GM23338 (cell line): ENCODE results near the gene IL1A. TPM values are rescaled to one million over a fixed set of nuclear protein-coding genes. Genes with fewer than 3 reads are reported as not detected.

Experiments used
- ATAC-seq: fragments of 200-7000 bp; cut with Tn5 transposase; 3 replicates; pipeline ENCODE4 v1.9.1; 2020
- DNase-seq: peaks from one replicate; pipeline ENCODE4 v3.0.0-alpha.2; 2015; ENCODE audit warnings: low spot score
- H2AFZ ChIP-seq: fragments of 200-600 bp; sonication (generic); 2 replicates; pipeline ENCODE4 v1.8.0; 2016; ENCODE audit warnings: antibody characterized with exemption, mild to moderate bottlenecking, moderate library complexity
- H3F3A ChIP-seq: fragments of 200-600 bp; sonication (generic); replicated peaks from 2 replicates; pipeline ENCODE4 v1.8.0; 2017; ENCODE audit warnings: antibody characterized with exemption, mixed run types, low read depth
- H3K27ac ChIP-seq: fragments of 200-600 bp; sonication (generic); 2 replicates; pipeline ENCODE4 v1.6.1; 2016; ENCODE audit warnings: low read depth
- H3K27me3 ChIP-seq: fragments of 200-600 bp; sonication (generic); 2 replicates; pipeline ENCODE4 v1.8.0; 2016; ENCODE audit warnings: mild to moderate bottlenecking, mixed run types, moderate library complexity; ENCODE audit not compliant: insufficient read depth
- H3K36me3 ChIP-seq: fragments of 200-600 bp; sonication (generic); 2 replicates; pipeline ENCODE4 v1.8.0; 2016; ENCODE audit warnings: mild to moderate bottlenecking; ENCODE audit not compliant: insufficient read depth
- H3K4me1 ChIP-seq: fragments of 200-600 bp; sonication (generic); 2 replicates; pipeline ENCODE4 v1.8.0; 2016; ENCODE audit warnings: mild to moderate bottlenecking, moderate library complexity; ENCODE audit not compliant: insufficient read depth
- H3K4me2 ChIP-seq: fragments of 200-600 bp; sonication (generic); 2 replicates; pipeline ENCODE4 v1.7.1; 2017; ENCODE audit warnings: mixed run types
- H3K4me3 ChIP-seq: fragments of 200-600 bp; sonication (generic); 2 replicates; pipeline ENCODE4 v1.6.1; 2016; ENCODE audit warnings: mixed run types
- H3K79me2 ChIP-seq: fragments of 200-600 bp; sonication (generic); replicated peaks from 2 replicates; pipeline ENCODE4 v1.8.0; 2017; ENCODE audit warnings: mild to moderate bottlenecking; ENCODE audit not compliant: insufficient read depth
- H3K9me2 ChIP-seq: fragments of 200-600 bp; sonication (generic); 2 replicates; pipeline ENCODE4 v1.8.0; 2017; ENCODE audit not compliant: insufficient read depth
- H4K20me1 ChIP-seq: fragments of 200-600 bp; sonication (generic); replicated peaks from 2 replicates; pipeline ENCODE4 v1.8.0; 2017; ENCODE audit warnings: mild to moderate bottlenecking; ENCODE audit not compliant: insufficient read depth
- H3K27ac Mint-ChIP-seq: 2 replicates; pipeline ENCODE4 v1.8.0; 2020; ENCODE audit warnings: inconsistent platforms, mild to moderate bottlenecking, moderate library complexity, mixed read lengths
- H3K27me3 Mint-ChIP-seq: 3 replicates; pipeline ENCODE4 v1.8.0; 2022; ENCODE audit warnings: low read depth, mild to moderate bottlenecking, moderate library complexity, mixed read lengths, inconsistent platforms; ENCODE audit not compliant: insufficient read depth, poor library complexity
- H3K36me3 Mint-ChIP-seq: 3 replicates; pipeline ENCODE4 v1.8.0; 2021; ENCODE audit warnings: low read depth, mild to moderate bottlenecking, inconsistent platforms, moderate library complexity, mixed read lengths
- H3K4me1 Mint-ChIP-seq: 3 replicates; pipeline ENCODE4 v1.8.0; 2020; ENCODE audit warnings: mild to moderate bottlenecking, inconsistent platforms, mixed read lengths
- H3K4me3 Mint-ChIP-seq: 3 replicates; pipeline ENCODE4 v1.8.0; 2021; ENCODE audit warnings: moderate library complexity, mild to moderate bottlenecking, inconsistent platforms, mixed read lengths
- H3K9me3 Mint-ChIP-seq: 3 replicates; pipeline ENCODE4 v1.8.0; 2020; ENCODE audit warnings: moderate library complexity, mild to moderate bottlenecking, inconsistent platforms, mixed read lengths
- CREB1 ChIP-seq: fragments of 250-450 bp; sonication (Bioruptor Pico); IDR thresholded peaks from 2 replicates; pipeline ENCODE4 v1.5.0; 2020; ENCODE audit warnings: low read depth, mild to moderate bottlenecking, moderate library complexity
- EZH2 ChIP-seq: fragments of 200-600 bp; sonication (generic); IDR thresholded peaks from one replicate; pipeline ENCODE4 v1.8.0; 2017; ENCODE audit warnings: antibody characterized with exemption, mild to moderate bottlenecking, low read depth; ENCODE audit not compliant: unreplicated experiment
- EZH2phosphoT487 ChIP-seq: fragments of 200-600 bp; sonication (generic); IDR thresholded peaks from one replicate; pipeline ENCODE4 v1.8.1; 2018; ENCODE audit warnings: antibody characterized with exemption; ENCODE audit not compliant: unreplicated experiment
- JUNB ChIP-seq: IDR thresholded peaks from one replicate; pipeline ENCODE4 v1.6.1; 2016; ENCODE audit warnings: antibody characterized with exemption; ENCODE audit not compliant: unreplicated experiment
- NANOG ChIP-seq: IDR thresholded peaks from 2 replicates; pipeline ENCODE4 v1.6.1; 2016; ENCODE audit warnings: antibody characterized with exemption, borderline replicate concordance
- POLR2AphosphoS5 ChIP-seq: IDR thresholded peaks from 2 replicates; pipeline ENCODE4 v1.6.1; 2016; ENCODE audit warnings: antibody characterized with exemption, low read depth
- STAT1 ChIP-seq: IDR thresholded peaks from one replicate; pipeline ENCODE4 v1.6.1; 2016; ENCODE audit warnings: antibody characterized with exemption; ENCODE audit not compliant: unreplicated experiment
- ZNF114 ChIP-seq: fragments of 250-450 bp; sonication (Bioruptor Pico); IDR thresholded peaks from 2 replicates; pipeline ENCODE4 v1.5.0; 2020; ENCODE audit warnings: mild to moderate bottlenecking, moderate library complexity
- ZNF331 ChIP-seq: fragments of 250-450 bp; sonication (Bioruptor Pico); IDR thresholded peaks from 2 replicates; pipeline ENCODE4 v1.5.0; 2020; ENCODE audit warnings: low read depth, mild to moderate bottlenecking, moderate library complexity
- polyA plus RNA-seq: library from polyadenylated mRNA; unstranded; fragments of >200 nt; fragmentation: Nextera tagmentation; extraction: Ambion mirVana; gene quantifications from 2 replicates; pipeline ENCODE4 v1.2.1, GENCODE V29; 2016
- total RNA-seq: library from RNA; depleted of rRNA; stranded (reverse); fragments of >200 nt; shearing (Covaris generic); gene quantifications from 2 replicates; pipeline ENCODE4 v1.2.3, GENCODE V29; 2014
- TF ChIP-seq, protein P1 (sequence below), 2 experiments: fragments of 200-600 bp in 1 of 2; sonication (generic) in 1 of 2; conservative IDR thresholded peaks; 2 replicates each; pipeline versions ENCODE4 v1.5.1 to v1.6.1; 2016 to 2017; ENCODE audit warnings: antibody characterized with exemption in 2 of 2, low read depth in 2 of 2, mild to moderate bottlenecking in 2 of 2, moderate library complexity in 1 of 2
- TF ChIP-seq, protein P2 (sequence below): IDR thresholded peaks from 2 replicates; pipeline ENCODE4 v1.6.1; 2016; ENCODE audit warnings: antibody characterized with exemption

IL1A gene
- total and polyA plus RNA-seq, 2 experiments from 2014 or later: 0.65 to 0.73 TPM

DNA sequence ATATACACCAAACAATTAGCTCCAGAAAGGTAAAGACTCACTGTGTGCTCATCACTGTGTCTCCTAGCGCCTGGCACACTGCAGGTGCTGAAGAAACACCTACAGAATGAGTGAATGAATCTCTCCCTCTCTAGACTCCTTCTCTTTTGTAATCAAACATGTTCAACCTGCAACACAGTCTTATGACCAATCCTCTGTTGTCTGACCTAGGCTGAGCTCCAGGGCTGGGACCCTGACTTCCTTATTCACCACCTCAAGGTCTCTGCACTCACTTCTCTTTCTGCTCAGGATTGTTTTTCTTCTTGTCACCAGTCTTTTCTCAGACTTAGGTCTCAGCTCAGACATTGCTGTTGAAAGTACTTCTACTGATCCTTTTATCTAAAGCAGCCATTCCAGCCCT lies 29.7 kb downstream of the IL1A start:
- ATAC-seq: no peak
- H3K79me2 ChIP-seq: no peaks in the 10 kb centered on the region

GRCh38 chr2:112752667-112753066 lies 31.6 kb downstream of the IL1A start:
- Histone ChIP-seq H3K27ac (no peak overlapping the region), H3F3A (no peaks in the 10 kb centered on the region), H3K4me3 (no peak overlapping the region), H4K20me1 (0 out of 2 replicates have a peak, but pooled peaks cover 2% of the 10 kb centered on the region), H3K4me2 (no peak overlapping the region), H3K79me2 (no peaks in the 10 kb centered on the region; the same call in 1 of the 2 replicates), H2AFZ (no peak overlapping the region), H3K36me3 (peaks cover 38% of the 10 kb centered on the region), H3K27me3 (no peaks in the 10 kb centered on the region), H3K4me1 (no peaks in the 10 kb centered on the region), H3K9me2 (no peaks in the 10 kb centered on the region)
- Mint-ChIP-seq H3K9me3 (no peaks in the 10 kb centered on the region), H3K36me3 (peaks cover 44% of the 10 kb centered on the region), H3K4me1 (no peaks in the 10 kb centered on the region), H3K27ac (no peak overlapping the region), H3K4me3 (no peak overlapping the region), H3K27me3 (no peaks in the 10 kb centered on the region)
- no peak for DNase-seq
- no peak for ATAC-seq
- TF ChIP-seq NANOG (no peak), STAT1 (no peak), ZNF331 (CRISPR knock-in tag) (no peak), ZNF114 (CRISPR knock-in tag) (no peak), EZH2phosphoT487 (no peak), JUNB (no peak), POLR2AphosphoS5 (no peak), CREB1 (no peak)
- TF ChIP-seq, protein P1, sequence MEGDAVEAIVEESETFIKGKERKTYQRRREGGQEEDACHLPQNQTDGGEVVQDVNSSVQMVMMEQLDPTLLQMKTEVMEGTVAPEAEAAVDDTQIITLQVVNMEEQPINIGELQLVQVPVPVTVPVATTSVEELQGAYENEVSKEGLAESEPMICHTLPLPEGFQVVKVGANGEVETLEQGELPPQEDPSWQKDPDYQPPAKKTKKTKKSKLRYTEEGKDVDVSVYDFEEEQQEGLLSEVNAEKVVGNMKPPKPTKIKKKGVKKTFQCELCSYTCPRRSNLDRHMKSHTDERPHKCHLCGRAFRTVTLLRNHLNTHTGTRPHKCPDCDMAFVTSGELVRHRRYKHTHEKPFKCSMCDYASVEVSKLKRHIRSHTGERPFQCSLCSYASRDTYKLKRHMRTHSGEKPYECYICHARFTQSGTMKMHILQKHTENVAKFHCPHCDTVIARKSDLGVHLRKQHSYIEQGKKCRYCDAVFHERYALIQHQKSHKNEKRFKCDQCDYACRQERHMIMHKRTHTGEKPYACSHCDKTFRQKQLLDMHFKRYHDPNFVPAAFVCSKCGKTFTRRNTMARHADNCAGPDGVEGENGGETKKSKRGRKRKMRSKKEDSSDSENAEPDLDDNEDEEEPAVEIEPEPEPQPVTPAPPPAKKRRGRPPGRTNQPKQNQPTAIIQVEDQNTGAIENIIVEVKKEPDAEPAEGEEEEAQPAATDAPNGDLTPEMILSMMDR (conservative IDR thresholded peaks at IDR 0.05; ENCODE audit: low read depth in 2 of 2): no peak
- TF ChIP-seq, protein P2, sequence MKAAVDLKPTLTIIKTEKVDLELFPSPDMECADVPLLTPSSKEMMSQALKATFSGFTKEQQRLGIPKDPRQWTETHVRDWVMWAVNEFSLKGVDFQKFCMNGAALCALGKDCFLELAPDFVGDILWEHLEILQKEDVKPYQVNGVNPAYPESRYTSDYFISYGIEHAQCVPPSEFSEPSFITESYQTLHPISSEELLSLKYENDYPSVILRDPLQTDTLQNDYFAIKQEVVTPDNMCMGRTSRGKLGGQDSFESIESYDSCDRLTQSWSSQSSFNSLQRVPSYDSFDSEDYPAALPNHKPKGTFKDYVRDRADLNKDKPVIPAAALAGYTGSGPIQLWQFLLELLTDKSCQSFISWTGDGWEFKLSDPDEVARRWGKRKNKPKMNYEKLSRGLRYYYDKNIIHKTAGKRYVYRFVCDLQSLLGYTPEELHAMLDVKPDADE: no peak

More for the DNA sequence above, 29.7 kb downstream of the IL1A start:
- Histone ChIP-seq H2AFZ (no peak overlapping the region), H3K4me2 (no peak overlapping the region), H4K20me1 (no peaks in the 10 kb centered on the region), H3K27ac (no peak overlapping the region), H3K36me3 (peaks cover 38% of the 10 kb centered on the region), H3F3A (no peaks in the 10 kb centered on the region), H3K9me2 (no peaks in the 10 kb centered on the region), H3K27me3 (no peaks in the 10 kb centered on the region), H3K4me1 (no peaks in the 10 kb centered on the region), H3K4me3 (no peak overlapping the region)
- Mint-ChIP-seq H3K4me3 (no peak overlapping the region), H3K4me1 (no peaks in the 10 kb centered on the region), H3K27me3 (no peaks in the 10 kb centered on the region), H3K36me3 (peaks cover 48% of the 10 kb centered on the region), H3K27ac (no peak overlapping the region), H3K9me3 (no peaks in the 10 kb centered on the region)
- TF ChIP-seq CREB1 (no peak), ZNF114 (CRISPR knock-in tag) (no peak), POLR2AphosphoS5 (no peak), JUNB (no peak), EZH2 (no peak)
- TF ChIP-seq, protein P2: no peak
- TF ChIP-seq, protein P1 (conservative IDR thresholded peaks at IDR 0.05; ENCODE audit: low read depth in 2 of 2): no peak
- DNase-seq: no peak
